Ammon's horn (tissue), 1 donor: ENCODE measurements around the gene ATRNL1.
A peak's percentile ranks its signal among the peaks of the same experiment; 100 is the strongest.
"Not testable (repeated sequence)": the region's sequence is repeated elsewhere in the genome, so short reads cannot be mapped to it uniquely, and the experiment has no call there.

ENCODE experiments used
- DNase-seq: peaks from one replicate; pipeline ENCODE4 v3.0.0-alpha.2; 2016; ENCODE audit warnings: low spot score

ATRNL1 gene

DNA sequence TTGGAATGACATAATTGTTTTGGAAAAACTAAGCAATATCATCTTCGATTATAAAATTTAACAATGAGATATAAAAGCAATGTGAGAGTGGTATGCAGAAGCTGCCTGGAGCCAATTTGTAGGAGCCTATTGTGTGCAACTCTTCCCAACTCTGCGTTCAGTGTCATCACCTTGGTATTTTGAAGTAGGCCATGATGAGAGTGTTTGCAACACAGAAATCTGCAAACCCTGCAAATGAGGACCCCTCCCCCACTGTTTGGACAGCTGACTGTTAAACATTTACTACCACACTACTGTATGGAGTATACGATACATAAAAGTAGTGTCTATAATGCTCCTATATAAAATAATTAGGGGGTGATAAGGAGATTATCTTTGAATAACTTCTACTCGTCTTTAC, 531.3 kb downstream of the ATRNL1 start:
- no peak for DNase-seq

DNA sequence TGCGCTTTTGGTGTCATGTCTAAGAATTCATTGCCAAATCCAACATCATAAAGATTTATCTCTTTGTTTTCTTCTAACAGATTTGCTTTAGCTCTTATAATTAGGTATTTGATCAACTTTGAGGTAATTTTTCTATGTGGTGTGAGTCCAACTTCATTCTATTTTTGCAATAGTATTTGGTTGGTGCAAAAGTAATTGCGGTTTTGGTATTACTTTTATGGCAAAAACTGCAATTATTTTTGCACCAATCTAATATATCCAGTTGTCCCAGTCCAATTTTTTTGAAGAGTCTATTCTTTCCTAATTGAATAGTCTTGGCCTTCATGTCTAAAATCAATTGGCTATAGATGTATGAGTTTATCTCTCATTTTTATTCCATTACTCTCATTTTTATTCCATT, 535.5 kb downstream of the ATRNL1 start:
- no peak for DNase-seq

DNA sequence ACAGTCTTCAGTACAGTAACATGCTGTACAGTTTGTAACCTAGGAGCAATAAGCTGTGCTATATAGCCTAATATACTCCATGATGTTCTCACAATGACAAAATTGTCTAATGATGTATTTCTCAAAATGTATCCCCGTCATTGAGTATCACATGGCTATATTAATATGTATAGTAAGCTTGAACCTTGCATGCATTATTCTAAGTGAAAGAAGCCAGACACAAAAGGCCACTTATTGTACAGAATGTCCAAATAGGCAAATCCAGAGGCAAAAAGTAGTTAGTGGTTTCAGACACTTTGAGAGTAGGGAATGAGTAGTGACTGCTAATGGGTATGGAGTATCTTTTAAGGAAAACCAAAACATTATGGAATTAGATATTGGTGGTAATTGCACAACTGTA, 545.1 kb downstream of the ATRNL1 start:
- no peak for DNase-seq

DNA sequence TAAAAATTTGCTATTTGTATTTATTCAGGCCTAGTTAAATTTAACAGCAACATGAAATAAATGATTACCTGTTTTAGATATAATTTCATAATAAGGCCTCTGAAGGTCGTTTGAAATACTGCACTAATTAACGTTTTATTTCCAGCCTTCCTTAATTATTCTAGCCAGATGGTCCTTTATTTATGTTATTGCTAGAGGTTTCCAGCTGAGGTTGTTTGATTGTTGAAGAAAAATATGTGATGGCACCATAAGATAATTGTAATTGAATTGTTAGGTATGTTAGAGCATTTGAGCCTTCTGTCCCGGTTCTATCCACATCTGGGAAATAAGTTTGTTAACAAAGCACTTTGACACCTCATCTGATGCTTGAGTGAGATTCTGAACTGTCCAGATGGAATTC, 556.1 kb downstream of the ATRNL1 start:
- no peak for DNase-seq

DNA sequence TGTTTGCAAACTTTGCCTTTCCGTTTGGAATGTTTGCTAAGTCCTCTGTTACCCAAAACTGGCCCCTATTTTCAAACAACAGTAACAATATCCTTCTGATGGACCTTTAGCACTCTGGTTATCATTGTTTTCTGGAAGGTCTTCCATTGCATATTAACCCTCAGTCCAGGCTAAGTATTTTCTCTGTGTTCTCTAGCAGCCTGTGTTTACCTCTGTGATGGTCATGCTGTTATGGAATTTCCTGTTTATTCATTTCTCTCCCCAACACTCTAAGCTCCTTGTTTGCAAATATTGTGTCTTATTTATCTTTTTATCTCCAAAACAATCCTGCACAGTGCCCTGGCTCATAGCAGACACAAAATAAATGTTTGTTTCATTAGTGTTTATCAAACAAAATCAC, 560.3 kb downstream of the ATRNL1 start:
- DNase-seq: no peak

DNA sequence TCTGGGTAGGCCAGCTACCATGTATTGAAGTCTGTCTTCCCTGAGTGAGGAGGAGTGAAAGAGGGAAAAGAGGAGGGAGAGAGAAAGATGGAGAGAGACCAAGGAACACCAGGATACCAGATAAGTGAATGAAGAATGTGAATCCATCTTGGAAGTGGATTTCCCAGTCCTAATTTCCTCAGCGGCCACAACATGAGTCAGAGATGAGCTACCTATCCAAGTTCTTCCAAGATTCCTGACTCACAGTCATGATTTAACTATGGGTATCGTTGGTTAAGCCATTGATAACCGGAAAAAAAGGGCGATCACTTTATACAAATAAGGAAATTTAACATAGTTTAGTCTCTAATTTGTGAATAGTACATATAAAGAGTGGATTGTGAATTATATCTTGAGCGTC, 561.8 kb downstream of the ATRNL1 start:
- DNase-seq: no peak

DNA sequence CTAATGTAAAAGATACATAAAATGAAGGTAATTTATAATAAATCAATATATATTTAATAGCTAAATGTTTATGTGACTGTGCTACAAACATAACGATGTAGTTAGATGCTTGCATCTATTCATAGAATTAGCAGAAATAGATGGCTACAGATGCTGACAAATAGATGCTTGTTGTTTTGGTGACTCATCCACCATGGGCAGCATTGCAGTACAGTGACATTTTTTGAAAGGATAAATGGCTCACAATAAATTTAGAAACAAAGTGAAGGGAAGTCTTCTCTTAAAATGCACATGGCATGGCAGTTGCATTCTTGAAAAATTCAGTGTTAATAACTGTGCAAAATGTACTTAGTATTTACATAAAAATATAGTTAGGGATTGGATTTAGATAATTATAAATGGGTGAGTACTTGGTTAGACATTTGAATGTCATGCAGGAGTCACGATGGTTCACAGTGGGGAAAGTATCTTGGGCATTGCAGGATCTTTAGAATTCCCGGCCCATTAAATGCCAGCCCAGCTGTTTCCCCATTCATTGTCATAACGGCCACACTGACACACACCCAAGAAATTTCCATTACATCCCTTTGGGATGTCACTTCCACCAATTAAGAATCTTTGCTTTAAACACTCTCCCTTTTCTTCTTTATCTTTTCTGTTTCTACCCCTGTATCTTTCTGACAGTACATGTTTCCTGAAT, 564.1 kb downstream of the ATRNL1 start:
- DNase-seq: peak; percentile 20

- DNase-seq: no peak
Observed at GRCh38 chr10:115659616-115660015, 566.5 kb downstream of the ATRNL1 start.

GRCh38 chr10:115660391-115660790, 567.2 kb downstream of the ATRNL1 start:
- no peak for DNase-seq

- no peak for DNase-seq
Observed at GRCh38 chr10:115662422-115662821, 569.3 kb downstream of the ATRNL1 start.

GRCh38 chr10:115665549-115665948, 572.4 kb downstream of the ATRNL1 start:
- no peak for DNase-seq

DNA sequence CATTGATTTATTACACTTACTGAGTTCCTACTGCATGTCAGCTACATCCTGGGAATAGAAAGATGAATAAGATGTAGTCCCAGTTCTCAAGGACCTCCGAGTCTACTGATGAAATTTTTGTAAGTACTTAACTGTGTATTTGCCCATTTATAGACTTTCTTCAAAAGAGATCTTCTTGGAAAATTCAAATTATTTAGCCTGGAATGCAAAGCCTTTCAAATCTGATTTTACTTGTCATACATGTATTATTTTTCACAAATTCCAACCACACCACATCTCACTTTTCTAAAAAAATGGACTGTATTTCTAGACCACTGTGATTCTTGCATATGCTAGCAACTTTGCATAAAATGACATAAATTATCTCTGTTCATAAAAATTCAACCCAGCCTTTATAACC, 581.3 kb downstream of the ATRNL1 start:
- no peak for DNase-seq

- no peak for DNase-seq
Observed at GRCh38 chr10:115696747-115697146, 603.6 kb downstream of the ATRNL1 start.

GRCh38 chr10:115706026-115706425, 612.9 kb downstream of the ATRNL1 start:
- DNase-seq: no peak

GRCh38 chr10:115706488-115707076, 613.4 kb downstream of the ATRNL1 start:
- peak; percentile 30 for DNase-seq

GRCh38 chr10:115710136-115710535, 617.0 kb downstream of the ATRNL1 start:
- DNase-seq: no peak

DNA sequence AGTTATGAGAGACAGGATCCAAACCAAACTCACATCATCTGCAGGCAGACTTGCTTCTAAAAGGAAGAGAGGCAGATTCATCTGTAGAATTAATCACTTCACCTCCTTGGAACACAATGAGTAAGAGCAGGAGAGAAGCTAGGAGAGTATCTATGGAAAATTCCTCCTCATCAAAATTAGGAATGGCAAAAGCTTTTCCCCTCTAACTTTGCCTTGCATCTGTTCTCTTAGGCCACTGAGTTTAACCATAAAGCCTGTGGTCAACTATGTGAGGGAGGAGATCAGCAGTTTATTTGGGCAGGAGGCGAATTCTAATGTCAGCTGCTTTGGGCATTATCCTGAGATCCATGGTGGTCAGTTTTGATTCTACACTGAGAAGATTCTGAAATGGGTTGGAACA, 618.1 kb downstream of the ATRNL1 start:
- DNase-seq: no peak

GRCh38 chr10:115720121-115720520, 627.0 kb downstream of the ATRNL1 start:
- DNase-seq: no peak

DNA sequence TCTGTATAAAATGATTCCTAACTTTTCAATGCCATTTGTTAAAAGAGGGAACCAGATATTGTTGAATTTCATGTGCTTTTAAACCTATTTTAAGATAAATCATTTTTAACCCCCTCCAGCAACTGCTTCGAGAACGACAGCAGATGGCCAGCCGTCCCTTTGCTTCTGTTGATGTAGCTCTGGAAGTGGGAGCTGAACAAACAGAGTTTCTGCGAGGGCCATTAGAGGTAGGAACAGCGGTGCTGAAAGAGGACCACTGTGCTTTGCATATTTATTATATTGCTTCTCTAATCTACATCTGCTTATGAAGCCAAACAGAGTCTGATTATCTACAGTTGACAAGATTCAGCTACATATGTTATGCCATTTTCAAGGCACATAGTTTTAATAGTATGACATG, 634.0 kb downstream of the ATRNL1 start:
- peak; percentile 16 for DNase-seq

DNA sequence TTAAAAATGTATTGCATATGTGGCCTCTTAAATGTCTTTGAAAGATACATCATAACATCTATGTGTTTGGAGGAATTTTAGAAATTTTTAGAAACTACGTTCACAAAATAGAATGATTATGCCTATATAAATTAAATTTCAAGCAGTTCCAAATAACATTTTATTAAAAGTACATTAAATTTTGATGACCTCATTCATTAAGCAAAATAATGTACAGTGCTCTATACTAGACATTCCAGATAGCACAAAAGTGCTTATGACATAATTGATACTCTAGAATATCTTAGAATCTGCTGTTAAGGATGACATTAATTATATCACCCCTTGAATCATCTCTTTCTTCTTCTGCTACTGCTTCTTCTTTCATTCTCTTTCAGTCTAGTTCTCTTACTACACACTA, 650.9 kb downstream of the ATRNL1 start:
- no peak for DNase-seq

GRCh38 chr10:115745943-115746342, 652.8 kb downstream of the ATRNL1 start:
- no peak for DNase-seq

DNA sequence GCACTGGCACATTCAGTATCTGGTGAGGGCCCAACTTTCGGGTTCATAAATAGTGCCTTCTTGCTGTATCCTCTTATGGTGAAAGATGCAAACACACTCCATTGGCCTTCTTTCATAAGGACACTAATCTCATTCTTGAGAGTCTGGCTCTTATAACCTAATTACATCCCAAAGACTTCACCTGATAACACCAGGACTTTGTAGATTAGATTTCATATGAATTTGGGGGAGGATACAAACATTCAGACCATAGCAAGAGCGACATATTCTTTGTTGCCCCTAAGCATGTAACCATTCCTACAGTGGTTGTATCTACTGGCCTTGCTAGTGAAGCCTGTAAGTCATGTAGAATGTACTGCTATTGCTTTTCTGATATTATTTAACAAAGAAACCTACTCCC, 654.6 kb downstream of the ATRNL1 start:
- DNase-seq: no peak

- DNase-seq: not testable (repeated sequence)
Observed at GRCh38 chr10:115758488-115758887, 665.3 kb downstream of the ATRNL1 start.

GRCh38 chr10:115760131-115760530, 667.0 kb downstream of the ATRNL1 start:
- no peak for DNase-seq
